Mesenchymal stem cell (in vitro differentiated cells and primary cell): ENCODE data around the gene ELOVL7.

ENCODE experiments used
- DNase-seq: peaks from one replicate; pipeline ENCODE4 v3.0.0-alpha.2; 2013
- H2AFZ ChIP-seq: one replicate; pipeline ENCODE4 v1.6.1; 2013; ENCODE audit warnings: low read depth, mild to moderate bottlenecking, control low read depth, inconsistent platforms, low read length, moderate library complexity
- H2AK5ac ChIP-seq: 2 replicates; pipeline ENCODE4 v1.6.1; 2013; ENCODE audit warnings: low read length, moderate library complexity, mild to moderate bottlenecking, inconsistent platforms; ENCODE audit not compliant: severe bottlenecking
- H2BK120ac ChIP-seq: one replicate; pipeline ENCODE4 v1.6.1; 2013; ENCODE audit warnings: low read depth, mild to moderate bottlenecking, inconsistent platforms, low read length, moderate library complexity
- H2BK12ac ChIP-seq, 2 experiments: one replicate each; pipeline ENCODE4 v1.6.1; 2013; ENCODE audit warnings: inconsistent platforms in 2 of 2, low read length in 2 of 2, mild to moderate bottlenecking in 2 of 2, moderate library complexity in 2 of 2, control low read depth in 1 of 2
- H2BK15ac ChIP-seq: one replicate; pipeline ENCODE4 v1.6.1; 2013; ENCODE audit warnings: mild to moderate bottlenecking, low read depth, inconsistent platforms; ENCODE audit not compliant: poor library complexity, severe bottlenecking
- H2BK5ac ChIP-seq: 2 replicates; pipeline ENCODE4 v1.6.1; 2013; ENCODE audit warnings: low read depth, mild to moderate bottlenecking, low read length, control low read depth, inconsistent platforms; ENCODE audit not compliant: poor library complexity, severe bottlenecking
- H3K14ac ChIP-seq, 2 experiments: one replicate each; pipeline ENCODE4 v1.6.1; 2013; ENCODE audit warnings: inconsistent platforms in 2 of 2, low read length in 2 of 2, control low read depth in 1 of 2, mild to moderate bottlenecking in 1 of 2, moderate library complexity in 1 of 2
- H3K18ac ChIP-seq, 2 experiments: one replicate each; pipeline ENCODE4 v1.6.1; 2013; ENCODE audit warnings: inconsistent platforms in 2 of 2, low read length in 2 of 2, control low read depth in 1 of 2, low read depth in 1 of 2, mild to moderate bottlenecking in 1 of 2
- H3K23ac ChIP-seq, 2 experiments: one replicate each; pipeline ENCODE4 v1.6.1; 2013; ENCODE audit warnings: inconsistent platforms in 2 of 2, low read length in 2 of 2, mild to moderate bottlenecking in 2 of 2, moderate library complexity in 2 of 2, control low read depth in 1 of 2
- H3K27ac ChIP-seq: 2 replicates; pipeline ENCODE4 v1.5.1; 2013; ENCODE audit warnings: mild to moderate bottlenecking, moderate library complexity, low read length, control low read depth, inconsistent platforms; ENCODE audit not compliant: poor library complexity, severe bottlenecking
- H3K27me3 ChIP-seq, 2 experiments: 2 replicates each; pipeline versions ENCODE4 v1.6.1 to v1.7.0; 2013; ENCODE audit warnings: low read length in 2 of 2, mild to moderate bottlenecking in 2 of 2, moderate library complexity in 2 of 2, control low read depth in 1 of 2, inconsistent platforms in 1 of 2; ENCODE audit not compliant: control insufficient read depth in 1 of 2, insufficient read depth in 1 of 2
- H3K36me3 ChIP-seq, 2 experiments: 2 replicates each; pipeline versions ENCODE4 v1.6.1 to v1.7.0; 2013; ENCODE audit warnings: low read length in 2 of 2, control low read depth in 1 of 2, inconsistent platforms in 1 of 2, low read depth in 1 of 2, mild to moderate bottlenecking in 1 of 2; ENCODE audit not compliant: insufficient read depth in 2 of 2, control insufficient read depth in 1 of 2
- H3K4ac ChIP-seq, 2 experiments: one replicate each; pipeline ENCODE4 v1.6.1; 2013; ENCODE audit warnings: inconsistent platforms in 2 of 2, low read length in 2 of 2, mild to moderate bottlenecking in 2 of 2, moderate library complexity in 2 of 2, control low read depth in 1 of 2, low read depth in 1 of 2
- H3K4me1 ChIP-seq: 2 replicates; pipeline ENCODE4 v1.6.1; 2013; ENCODE audit warnings: low read depth, low read length, control low read depth; ENCODE audit not compliant: control insufficient read depth, insufficient read depth
- H3K4me2 ChIP-seq: 2 replicates; pipeline ENCODE4 v1.6.1; 2013; ENCODE audit warnings: low read length, mild to moderate bottlenecking, inconsistent platforms; ENCODE audit not compliant: poor library complexity, severe bottlenecking
- H3K4me3 ChIP-seq, 2 experiments: 2 replicates each; pipeline versions ENCODE4 v1.5.1 to v1.7.0; 2013; ENCODE audit warnings: low read length in 2 of 2, mild to moderate bottlenecking in 2 of 2, control low read depth in 1 of 2, low read depth in 1 of 2; ENCODE audit not compliant: insufficient read depth in 1 of 2
- H3K79me1 ChIP-seq: replicated peaks from 2 replicates; pipeline ENCODE4 v1.6.1; 2013; ENCODE audit warnings: mild to moderate bottlenecking, control low read depth, low read length, inconsistent platforms; ENCODE audit not compliant: poor library complexity, severe bottlenecking
- H3K9ac ChIP-seq: 2 replicates; pipeline ENCODE4 v1.7.0; 2013; ENCODE audit warnings: mild to moderate bottlenecking, low read length, moderate library complexity
- H3K9me3 ChIP-seq: 2 replicates; pipeline ENCODE4 v1.7.0; 2013; ENCODE audit warnings: mild to moderate bottlenecking, low read length; ENCODE audit not compliant: control insufficient read depth
- H4K8ac ChIP-seq: one replicate; pipeline ENCODE4 v1.6.1; 2013; ENCODE audit warnings: inconsistent platforms, mild to moderate bottlenecking, low read length, moderate library complexity
- H4K91ac ChIP-seq: one replicate; pipeline ENCODE4 v1.6.1; 2013; ENCODE audit warnings: mild to moderate bottlenecking, low read length, inconsistent platforms
- WGBS: methylation state at CpG from one replicate; pipeline ENCODE4 v1.1.7; 2013; ENCODE audit warnings: mixed read lengths; 5-methylcytosine and 5-hydroxymethylcytosine counted together

ELOVL7 gene

DNA sequence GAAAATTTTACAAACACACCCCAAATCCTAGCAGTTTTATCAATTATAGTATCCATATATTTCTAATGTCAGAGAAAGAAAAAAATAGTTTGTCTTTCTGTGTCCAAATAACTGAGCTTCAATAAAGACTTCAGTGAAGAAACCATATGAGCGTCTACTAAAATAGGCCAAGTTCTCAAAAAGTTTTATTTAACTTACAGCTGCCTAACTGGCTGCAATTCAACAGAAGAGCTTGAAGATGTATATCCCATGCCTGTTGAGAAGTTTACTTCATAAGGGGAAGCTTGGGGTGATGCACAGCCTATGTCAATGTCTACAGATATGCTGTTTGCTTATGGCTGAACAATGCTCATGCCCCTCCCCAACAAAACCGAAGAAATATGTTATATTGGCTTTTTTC is 43.7 kb upstream of the ELOVL7 start:
- Histone ChIP-seq H3K4me3 (no peak overlapping the region), H3K4me1 (no peaks in the 10 kb centered on the region), H3K79me1 (no peaks in the 10 kb centered on the region), H3K4ac (no peak overlapping the region), H2BK120ac (no peak overlapping the region), H3K36me3 (peaks cover 5 to 14% of the 10 kb centered on the region in 2 experiments), H3K18ac (no peak overlapping the region), H4K91ac (no peak overlapping the region), H3K27me3 (no peaks in the 10 kb centered on the region), H3K23ac (no peak overlapping the region), H3K9ac (no peak overlapping the region), H2BK15ac (no peak overlapping the region), H3K27ac (no peak overlapping the region), H3K4me2 (no peak overlapping the region), H2AFZ (no peak overlapping the region), H3K9me3 (no peaks in the 10 kb centered on the region), H3K14ac (no peak overlapping the region), H4K8ac (no peak overlapping the region), H2BK12ac (no peak overlapping the region), H2AK5ac (no peak overlapping the region), H2BK5ac (no peak overlapping the region)
- no peak for DNase-seq
- no CpG with 5 or more reads among the region's 2 CpGs for WGBS

- Histone ChIP-seq H3K4ac (no peak overlapping the region), H3K4me3 (no peak overlapping the region), H3K23ac (no peak overlapping the region), H2BK15ac (no peak overlapping the region), H3K27ac (no peak overlapping the region), H3K4me1 (no peaks in the 10 kb centered on the region), H2AK5ac (no peak overlapping the region), H3K79me1 (no peaks in the 10 kb centered on the region), H3K27me3 (no peaks in the 10 kb centered on the region), H3K36me3 (peaks cover 0 to 12% of the 10 kb centered on the region in 2 experiments), H2BK120ac (no peak overlapping the region), H3K9me3 (no peaks in the 10 kb centered on the region), H3K9ac (no peak overlapping the region), H2BK5ac (no peak overlapping the region), H3K4me2 (no peak overlapping the region), H3K18ac (no peak overlapping the region), H2BK12ac (no peak overlapping the region), H4K91ac (no peak overlapping the region), H4K8ac (no peak overlapping the region), H3K14ac (no peak overlapping the region), H2AFZ (no peak overlapping the region)
- WGBS, result no CpG with 5 or more reads among the region's 1 CpG
- no peak for DNase-seq
These were observed 43.0 kb upstream of the ELOVL7 start for GRCh38 chr5:60887096-60887495.

GRCh38 chr5:60886158-60886557 is 42.1 kb upstream of the ELOVL7 start:
- H3K23ac ChIP-seq, result no peak overlapping the region
- H3K4me1 ChIP-seq, result no peaks in the 10 kb centered on the region
- 85% methylated on average over 5 of the region's 5 CpGs for WGBS
- no peak overlapping the region for H3K4me2 ChIP-seq
- no peak overlapping the region for H2BK120ac ChIP-seq
- H2BK15ac ChIP-seq, result no peak overlapping the region
- no peak overlapping the region for H3K4me3 ChIP-seq
- no peak overlapping the region for H3K18ac ChIP-seq
- no peaks in the 10 kb centered on the region for H3K79me1 ChIP-seq
- no peak overlapping the region for H4K8ac ChIP-seq
- no peak overlapping the region for H2BK12ac ChIP-seq
- H2BK5ac ChIP-seq, result no peak overlapping the region
- H3K14ac ChIP-seq, result no peak overlapping the region
- H3K27me3 ChIP-seq, result no peaks in the 10 kb centered on the region
- H3K9ac ChIP-seq, result no peak overlapping the region
- DNase-seq, result no peak
- no peaks in the 10 kb centered on the region for H3K9me3 ChIP-seq
- H2AFZ ChIP-seq, result no peak overlapping the region
- H4K91ac ChIP-seq, result no peak overlapping the region
- H3K36me3 ChIP-seq, result peaks cover 0 to 12% of the 10 kb centered on the region in 2 experiments
- H3K27ac ChIP-seq, result no peak overlapping the region
- H2AK5ac ChIP-seq, result no peak overlapping the region
- no peak overlapping the region for H3K4ac ChIP-seq

DNA sequence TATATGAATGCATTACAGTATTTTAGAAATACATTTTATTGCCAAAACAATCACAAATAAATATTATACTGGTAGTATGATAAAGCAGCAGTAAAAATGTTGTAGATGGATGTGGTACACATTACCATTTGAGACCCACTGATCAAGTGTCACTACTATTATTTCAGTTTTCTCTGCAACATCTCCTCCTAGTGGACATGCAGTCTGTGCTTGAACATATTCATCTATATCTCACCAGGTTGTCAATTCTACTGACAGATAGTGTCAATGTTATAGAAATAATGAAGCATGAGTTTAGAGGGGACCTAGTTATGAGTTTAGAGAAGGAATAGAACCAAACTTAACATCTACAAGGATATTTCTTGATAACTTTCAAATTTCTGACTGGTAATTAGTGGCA is 39.2 kb upstream of the ELOVL7 start:
- no peak overlapping the region for H2AFZ ChIP-seq
- no peak overlapping the region for H3K9ac ChIP-seq
- peaks cover 0 to 3% of the 10 kb centered on the region in 2 experiments for H3K36me3 ChIP-seq
- peak; percentile 6 for DNase-seq
- H3K4me1 ChIP-seq, result no peaks in the 10 kb centered on the region
- no peak overlapping the region for H4K91ac ChIP-seq
- H2AK5ac ChIP-seq, result no peak overlapping the region
- no peaks in the 10 kb centered on the region for H3K79me1 ChIP-seq
- H2BK12ac ChIP-seq, result no peak overlapping the region
- no peak overlapping the region for H2BK120ac ChIP-seq
- no peaks in the 10 kb centered on the region for H3K27me3 ChIP-seq
- H3K4me3 ChIP-seq, result no peak overlapping the region
- H3K27ac ChIP-seq, result no peak overlapping the region
- no peak overlapping the region for H3K4ac ChIP-seq
- H4K8ac ChIP-seq, result no peak overlapping the region
- H3K14ac ChIP-seq, result no peak overlapping the region
- no peak overlapping the region for H3K4me2 ChIP-seq
- H2BK15ac ChIP-seq, result no peak overlapping the region
- H3K9me3 ChIP-seq, result no peaks in the 10 kb centered on the region
- no peak overlapping the region for H3K23ac ChIP-seq
- H2BK5ac ChIP-seq, result no peak overlapping the region
- H3K18ac ChIP-seq, result no peak overlapping the region
